HG03575 (cell line): ENCODE measurements around the gene SAMMSON.

Experiments used
- ATAC-seq: cut with Tn5 transposase; IDR thresholded peaks from one replicate; pipeline ENCODE4 v1.9.1; 2021; ENCODE audit not compliant: unreplicated experiment, insufficient number of reproducible peaks, low FRiP score; ENCODE audit errors: extremely low read depth

The SAMMSON gene

DNA sequence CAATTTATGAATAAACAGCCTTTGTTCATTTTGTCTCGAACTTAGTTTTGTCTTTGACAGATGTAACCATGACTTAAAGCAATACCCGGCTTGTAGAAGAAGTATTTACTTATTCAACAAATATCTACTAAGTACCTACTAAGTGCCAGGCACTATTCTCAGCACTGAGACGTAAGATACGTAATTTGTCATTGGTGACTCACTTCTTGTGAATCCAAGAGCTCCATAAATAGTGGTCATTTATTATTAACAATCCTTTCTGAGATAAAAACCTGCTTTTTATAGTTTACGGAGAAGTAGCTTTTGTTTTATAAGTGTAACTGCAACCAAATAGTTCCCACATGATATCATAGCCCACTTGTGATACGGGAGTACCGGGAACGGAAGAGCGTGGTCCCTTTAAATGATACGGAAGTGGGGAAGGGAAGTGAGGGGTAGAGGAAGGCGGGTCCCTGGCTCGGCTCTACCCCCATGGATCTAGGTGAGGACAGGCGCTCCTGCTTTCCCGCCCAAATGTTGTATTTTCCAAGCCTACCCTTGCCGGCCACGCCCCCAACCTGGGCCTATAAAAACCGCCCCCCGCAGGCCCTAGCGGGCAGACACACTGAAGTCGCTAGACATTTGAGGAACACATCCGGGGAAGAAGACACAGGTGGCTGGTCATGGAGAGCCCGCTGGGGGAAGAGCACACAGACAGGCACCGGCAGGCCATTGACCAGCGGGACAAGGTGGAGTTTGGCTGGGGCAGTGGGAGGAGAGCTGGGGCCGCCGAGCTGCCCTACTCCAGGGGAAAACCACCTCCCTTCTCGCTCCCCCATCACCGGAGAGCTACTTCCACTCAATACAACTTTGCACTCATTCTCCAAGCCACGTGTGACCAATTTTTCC is at the start of gene SAMMSON:
TSS of gene SAMMSON (plus strand) at position 594 of the 888 bp plus-strand sequence.
- ATAC-seq = no peak

DNA sequence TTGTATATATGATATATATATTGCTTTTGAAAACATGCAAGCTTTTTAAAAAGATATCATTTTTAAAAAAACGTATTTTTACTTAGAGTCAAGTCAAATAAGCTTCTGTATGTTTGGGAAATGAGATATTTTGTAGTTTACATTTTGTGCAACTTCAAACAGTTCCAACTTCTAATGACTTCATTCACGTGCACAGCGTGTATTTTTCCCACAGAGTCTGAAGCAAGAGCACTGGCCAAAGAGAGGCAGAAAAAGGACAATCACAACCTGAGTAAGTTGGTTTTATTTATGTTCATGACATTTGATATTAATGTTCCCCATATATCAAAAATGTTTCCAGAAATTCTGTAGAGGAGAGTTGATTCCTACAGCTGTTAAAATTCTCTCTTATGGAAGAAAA is 47.9 kb upstream of the SAMMSON start:
- no peak for ATAC-seq

DNA sequence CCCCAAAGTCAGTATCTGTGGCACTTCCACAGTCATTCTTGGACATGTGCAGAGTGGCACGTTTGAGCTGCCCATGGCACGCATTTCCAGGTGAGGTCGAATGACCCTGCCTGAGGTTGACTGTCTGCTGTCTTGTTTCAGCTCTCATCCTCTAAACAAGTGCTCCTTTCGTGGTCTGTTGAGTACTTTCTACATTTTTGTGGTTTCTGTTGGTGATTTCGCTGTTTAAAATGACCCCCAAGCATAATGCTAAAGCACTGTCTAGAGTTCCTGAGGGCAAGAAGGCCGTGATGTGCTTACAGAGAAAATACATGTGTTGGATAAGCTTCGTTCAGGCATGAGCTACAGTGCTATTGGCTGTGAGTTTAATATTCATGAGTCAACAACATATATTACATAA is 40.0 kb upstream of the SAMMSON start:
- ATAC-seq = no peak

DNA sequence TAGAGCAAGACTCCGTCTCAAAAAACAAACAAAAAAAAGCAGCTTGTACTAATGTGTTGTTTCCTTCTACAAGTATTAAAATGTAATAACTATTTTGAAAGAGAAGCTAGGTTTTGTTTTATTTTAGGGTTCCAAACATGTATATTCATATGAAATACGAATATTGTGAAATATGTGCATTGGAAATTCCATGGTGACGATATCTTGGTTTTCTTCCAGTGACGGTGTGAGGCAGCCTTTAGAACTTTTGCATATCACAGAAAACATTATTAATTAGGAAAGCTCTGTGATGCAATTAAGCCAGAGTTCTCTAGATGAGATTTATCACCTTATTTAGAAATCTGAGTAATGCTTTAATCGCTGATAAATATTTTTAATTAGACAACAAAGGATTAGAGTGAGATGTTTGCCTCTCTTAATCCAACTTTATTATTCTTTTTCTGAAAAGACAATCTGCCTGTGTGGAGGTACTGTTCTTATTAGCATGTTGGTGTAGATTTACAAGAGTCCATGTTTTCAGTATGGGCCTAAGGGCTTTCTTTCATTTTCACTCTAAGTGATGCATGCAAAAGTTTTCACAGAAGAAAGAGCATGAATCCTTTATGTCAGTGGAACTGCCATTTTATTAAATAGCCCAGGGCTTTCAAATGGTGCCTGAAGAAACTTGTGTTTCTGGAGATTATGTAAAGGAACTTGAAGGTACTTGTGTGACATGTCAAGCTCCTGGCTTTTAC is 37.7 kb upstream of the SAMMSON start:
- no peak for ATAC-seq

DNA sequence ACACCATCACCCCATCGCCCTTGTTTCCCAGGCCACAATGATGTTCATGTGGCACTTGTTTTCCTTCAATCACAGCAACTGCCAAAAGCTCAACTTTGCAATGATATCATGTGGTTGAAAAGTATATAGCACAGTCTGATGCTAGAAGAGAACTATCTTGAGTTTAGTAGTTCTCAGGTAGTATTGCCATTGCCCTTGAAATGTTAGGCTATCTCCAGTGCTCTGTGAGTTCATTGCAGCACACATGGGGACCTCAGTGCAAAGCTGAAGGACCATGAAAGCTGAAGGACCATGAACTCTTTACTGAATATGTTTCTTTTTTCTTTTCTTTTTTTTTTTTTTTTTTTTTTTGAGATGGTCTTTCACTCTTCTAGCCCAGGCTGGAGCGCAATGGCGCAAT is 35.9 kb upstream of the SAMMSON start:
- no peak for ATAC-seq

DNA sequence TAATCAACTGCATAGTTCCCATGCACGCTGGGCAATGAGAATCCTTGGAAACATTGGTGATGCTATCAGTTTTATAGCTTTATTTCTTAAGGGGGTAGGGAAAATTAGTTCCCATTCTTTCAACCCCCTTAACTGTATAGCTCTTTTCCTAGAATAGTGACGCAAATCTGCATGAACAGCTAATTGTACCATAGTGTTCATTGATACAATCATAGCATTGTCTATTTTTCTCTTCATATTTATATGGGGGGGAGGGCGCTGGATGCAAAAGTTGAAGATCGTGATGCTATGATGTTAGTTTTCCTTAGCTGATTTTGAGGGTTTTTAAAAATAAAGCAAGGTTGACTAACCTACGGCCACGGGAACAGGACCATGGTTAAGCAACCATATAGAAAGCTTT is 32.4 kb upstream of the SAMMSON start:
- ATAC-seq = no peak

DNA sequence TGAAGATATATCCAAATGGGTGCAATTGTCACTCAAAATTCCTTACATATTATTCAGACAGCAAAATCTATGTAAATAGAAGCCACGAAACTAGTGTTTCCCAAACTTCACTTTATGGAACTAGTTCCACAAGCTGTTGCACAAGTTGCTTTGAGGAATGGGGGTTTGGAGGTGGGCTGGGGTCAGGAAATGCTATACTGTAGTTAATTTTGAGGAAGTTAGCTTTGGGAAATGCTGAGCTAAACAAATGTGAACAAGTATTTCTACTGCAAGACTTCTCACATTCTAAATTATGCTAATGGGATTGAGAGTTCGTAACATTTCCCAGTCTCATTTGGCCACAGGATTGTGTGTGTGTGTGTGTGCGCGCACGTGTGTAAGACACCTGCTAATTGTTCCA is 28.7 kb upstream of the SAMMSON start:
- no peak for ATAC-seq

DNA sequence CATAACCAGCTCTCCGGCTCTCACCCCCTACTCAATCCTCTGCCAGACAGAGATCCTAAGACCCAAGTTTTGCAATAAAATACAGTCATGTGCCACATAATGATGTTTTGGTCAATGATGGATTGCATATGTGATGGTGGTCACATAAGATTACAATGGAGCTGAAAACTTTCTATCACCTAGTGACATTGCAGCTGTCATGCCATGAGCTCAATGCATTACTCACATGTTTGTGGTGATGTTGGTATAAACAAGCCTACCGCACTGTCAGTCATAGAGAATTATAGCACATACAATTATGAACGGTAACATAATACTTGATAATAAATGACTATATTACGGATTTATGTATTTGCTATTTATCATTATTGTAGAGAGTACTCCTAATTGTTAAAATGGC is 26.9 kb upstream of the SAMMSON start:
- ATAC-seq = no peak

DNA sequence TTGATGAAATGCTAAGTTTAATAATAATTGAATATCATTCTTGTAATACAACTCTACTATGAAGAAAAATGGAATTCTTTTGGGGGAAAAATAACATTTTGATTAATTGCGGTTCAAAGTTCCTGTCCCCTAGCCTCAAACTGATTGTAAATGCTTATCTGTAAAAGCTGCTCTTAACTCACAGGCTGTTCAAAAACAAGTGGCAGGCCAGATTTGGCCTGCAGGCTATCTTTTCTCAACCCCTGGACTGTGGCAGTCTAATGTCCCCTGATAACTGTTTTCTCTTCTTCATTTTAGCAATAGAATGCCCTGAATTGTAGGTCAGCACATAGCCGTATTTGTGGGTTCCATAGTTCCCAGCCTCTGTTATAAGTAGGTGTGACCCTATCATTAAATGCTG is 23.5 kb upstream of the SAMMSON start:
- no peak for ATAC-seq

DNA sequence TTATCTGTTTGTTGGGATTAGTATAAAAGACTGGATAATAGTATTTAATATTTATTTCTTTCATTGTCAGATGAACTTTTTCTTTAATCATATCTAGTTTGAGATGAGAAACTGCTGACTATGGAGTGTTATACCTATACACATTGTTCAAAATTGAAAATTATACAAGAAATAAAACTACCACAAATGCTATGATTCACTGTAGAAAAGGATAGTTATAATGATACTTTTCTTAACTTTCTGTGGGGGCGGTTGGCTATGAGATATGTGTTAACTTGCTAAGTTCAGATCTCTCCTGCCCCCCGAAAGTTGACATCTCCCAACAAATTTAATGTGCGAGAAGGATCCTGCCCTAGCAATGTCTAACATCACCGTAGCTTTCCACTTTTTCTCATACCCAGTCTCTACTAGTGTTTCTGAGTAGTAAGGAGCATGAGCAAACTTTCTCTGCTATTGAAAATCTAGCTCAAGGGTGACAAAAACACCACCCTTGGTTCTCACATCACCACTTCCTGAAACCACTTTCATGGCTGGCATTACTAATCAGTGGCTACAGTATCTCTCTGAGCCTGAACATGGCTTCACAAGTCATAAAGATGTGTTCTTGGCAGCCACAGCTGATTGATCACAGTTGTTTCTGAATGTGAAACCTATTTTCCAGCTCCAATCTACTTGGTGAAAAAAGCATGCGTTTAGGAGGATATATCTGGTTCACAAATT is 15.8 kb upstream of the SAMMSON start:
- ATAC-seq = no peak

DNA sequence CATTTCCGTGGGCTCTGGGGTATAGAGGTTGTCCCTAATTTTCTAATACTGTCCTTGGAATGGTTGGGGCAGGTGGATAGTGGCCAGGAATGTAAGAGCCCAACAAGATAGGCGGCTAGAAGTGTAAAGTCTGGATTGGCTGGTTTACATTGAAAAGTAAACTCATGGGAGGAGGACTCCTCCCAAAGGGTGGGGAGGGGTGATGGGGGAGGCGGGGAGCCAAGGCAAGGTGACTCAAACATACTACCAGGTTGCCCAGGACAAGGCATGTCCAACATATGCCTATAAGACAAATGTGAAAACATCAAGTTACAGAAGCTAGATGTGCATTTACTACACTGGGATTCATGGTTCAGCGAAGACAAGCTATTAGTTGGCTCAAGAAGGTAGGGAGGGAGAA is 14.3 kb upstream of the SAMMSON start:
- ATAC-seq = no peak

DNA sequence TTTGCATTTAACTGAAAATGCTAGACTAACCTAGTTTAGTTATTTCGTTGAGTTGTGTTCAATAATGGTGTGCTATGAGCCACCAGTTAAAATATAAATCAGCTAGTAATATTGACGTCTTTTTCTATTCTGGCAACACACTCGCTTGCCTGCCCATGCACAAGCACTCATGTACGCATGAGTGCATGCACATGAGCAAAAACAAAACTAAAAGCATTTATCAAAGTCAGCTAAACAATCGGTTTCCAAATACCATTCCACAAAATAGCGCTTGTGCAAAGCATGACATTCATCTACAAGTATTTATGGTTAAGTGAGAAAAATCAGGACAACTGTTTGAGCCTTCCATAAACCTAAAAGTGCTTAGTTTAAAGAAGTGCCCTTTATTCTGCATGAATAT is 13.1 kb upstream of the SAMMSON start:
- ATAC-seq = no peak

DNA sequence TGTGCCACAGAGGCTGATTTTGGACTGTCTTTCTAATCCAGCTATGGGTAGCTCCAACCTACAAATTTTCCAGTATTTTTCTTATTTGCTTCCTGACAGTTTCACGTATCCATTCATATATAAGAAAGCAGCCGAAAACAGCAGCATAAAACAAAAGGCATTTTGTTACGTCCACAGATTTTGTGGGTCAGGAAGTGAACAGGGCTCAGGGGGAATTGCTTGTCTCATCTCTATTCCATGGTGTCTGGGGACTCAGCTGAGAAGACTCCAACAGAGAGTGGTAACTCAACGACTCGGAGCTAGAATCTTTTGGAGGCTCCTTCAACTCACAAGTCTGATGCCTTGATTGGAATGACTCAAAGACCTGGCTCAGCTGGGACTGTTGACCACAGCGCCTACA is 11.7 kb upstream of the SAMMSON start:
- no peak for ATAC-seq

DNA sequence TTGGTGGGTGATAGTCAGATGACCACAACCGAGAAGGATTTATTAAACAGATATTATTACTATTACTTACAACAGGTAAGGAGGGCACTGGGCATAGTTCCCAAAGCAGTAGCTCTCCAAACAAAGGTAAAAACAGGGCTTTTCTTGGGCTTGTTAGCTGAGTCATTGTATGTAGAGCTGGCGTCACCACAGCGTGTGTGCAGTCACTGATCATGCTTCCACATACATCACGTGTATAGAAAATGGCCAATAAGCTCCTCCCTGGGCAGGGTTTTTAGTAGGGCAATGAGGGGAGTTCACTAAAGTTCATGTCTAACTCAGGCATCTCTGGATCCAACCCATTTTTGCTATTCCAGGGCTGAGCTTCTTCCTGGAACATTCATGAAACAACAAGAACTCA is 5.8 kb upstream of the SAMMSON start:
- no peak for ATAC-seq

DNA sequence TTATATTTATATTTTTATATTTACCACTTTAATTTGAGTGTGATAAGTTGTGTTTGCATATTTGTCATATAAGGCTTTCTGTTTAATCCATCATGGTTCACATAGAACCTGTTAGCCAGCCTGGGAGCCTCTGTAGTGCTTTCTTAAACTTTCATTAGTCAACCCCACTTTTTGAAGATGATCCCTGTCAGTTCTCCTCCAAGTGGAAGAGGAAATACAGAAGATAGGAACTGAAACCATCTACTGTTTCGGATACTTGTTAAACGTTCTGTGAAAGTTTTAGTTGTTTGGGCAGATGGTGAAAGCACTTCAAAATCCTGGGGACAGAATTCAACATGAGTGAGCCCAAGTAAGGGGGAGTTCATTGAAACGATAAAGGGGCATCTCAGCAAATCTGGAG is 4.6 kb upstream of the SAMMSON start:
- ATAC-seq = no peak

DNA sequence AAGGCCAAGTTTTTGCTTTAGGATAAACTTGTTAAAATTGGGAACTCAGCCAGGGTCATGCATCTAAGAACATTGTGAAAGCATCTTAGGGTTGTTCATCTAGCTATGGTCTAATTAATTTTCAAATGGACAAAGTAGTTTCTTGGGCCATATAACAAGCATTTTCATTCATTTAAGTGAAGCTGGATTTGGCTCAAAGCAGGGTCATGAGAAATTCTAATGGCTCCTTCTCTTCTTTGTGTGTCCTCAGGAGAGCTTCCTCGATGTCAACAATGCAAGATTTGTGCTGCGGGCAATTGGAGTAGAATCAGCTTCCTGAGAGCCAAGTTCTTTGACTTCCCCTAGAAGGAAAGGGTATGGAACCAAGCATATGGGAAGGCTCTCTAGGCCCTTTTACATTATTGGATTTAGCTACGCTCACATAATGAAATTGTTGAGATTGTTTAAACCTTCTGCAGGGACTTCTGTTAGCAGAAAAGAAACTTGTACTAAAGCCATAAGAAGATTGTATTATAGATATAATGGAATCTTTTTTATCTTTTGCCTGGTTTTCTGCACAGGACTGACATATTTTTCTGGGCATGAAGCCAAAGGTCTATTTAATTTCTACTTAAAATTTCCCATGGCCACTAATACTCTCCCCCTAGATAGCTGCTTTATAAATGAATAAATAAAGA is 1.8 kb upstream of the SAMMSON start:
- no peak for ATAC-seq

DNA sequence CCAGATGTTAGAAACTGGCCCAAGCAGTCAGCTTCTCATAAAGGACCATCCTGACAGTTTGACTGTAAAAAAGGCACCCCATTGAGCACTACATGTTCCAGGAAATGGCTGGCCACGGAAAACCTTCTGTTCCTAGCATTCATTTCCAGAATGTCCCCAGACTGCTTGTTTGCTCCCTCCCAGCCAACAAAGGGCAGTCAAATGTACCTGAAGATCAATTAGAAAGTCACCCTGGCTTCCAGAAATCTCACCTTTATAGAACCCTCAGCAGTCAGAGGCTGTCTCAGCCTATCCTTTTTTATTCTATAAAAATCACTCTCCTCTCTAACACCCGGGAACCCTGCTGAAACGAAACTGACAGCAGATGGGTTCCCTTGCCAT is 784 bp upstream of the SAMMSON start:
- no peak for ATAC-seq

DNA sequence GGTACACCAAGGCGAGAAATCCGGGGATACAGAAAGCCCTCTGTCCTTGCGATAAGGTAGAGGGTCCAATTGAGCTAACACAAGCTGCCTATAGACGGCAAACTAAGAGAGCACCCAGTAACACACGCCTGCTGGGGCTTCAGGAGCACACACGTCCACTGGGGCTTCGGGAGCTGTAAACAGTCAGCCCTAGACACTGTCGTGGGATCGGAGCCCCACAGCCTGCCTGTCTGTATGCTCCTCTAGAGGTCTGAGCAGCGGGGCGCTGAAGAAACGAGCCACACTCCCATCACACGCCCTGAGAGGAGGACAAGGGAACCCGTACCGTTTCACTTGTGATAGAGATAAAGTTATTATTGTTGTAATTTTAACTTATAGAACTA is 486 bp downstream of the SAMMSON start:
- no peak for ATAC-seq

DNA sequence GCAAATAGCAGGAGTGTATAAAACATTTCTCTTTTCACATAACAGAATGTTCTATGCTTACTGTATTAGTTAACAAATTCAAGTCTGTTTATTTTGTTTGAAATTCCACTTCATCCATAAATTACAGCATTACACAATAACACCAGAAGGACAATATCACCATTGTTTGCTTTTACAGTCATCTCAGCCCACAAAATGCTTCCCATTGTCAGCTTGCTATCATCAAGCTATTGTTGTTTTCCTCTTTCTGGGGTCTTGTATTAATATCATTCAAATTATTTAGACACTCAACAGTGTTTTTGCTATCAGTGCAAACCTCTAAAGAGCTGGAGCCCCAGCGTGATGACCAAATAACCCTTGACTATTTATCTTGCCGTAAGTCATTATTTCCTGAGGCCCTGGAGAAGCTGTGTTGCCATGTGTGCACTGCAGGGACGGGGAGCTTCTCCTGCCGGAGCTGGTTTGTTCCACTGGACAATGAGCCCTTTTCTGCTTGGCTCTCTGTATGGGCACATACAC is 1.1 kb downstream of the SAMMSON start:
- ATAC-seq = no peak
